Cortex of kidney (tissue), 1 donor: ENCODE measurements around the gene KRT76.

Experiments
- DNase-seq: peaks from one replicate; lab custom pipeline; 2025; lab: John Stamatoyannopoulos, UW

Gene KRT76

DNA sequence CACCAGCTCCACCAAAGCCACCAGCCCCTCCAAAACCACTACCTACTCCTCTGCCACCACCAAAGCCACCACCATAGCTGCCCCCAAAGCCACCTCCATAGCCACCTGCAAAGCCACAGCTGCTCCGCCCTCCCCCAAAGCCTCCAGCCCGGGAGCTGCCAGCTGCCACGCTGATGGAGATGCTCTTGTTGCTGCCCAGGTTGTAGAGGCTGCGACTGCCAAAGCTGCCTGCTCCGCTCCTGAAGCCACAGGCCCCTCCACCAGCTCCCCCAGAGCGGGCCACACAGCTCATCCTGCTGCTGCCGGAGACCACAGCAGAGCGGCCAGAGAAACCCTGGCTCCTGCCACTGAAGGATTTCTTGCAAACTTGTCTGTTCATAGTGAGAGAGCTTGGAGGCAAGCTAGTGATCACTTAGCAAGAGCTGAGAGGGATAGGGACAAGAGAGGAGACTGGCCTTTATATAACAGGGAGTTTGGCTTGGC is at the start of gene KRT76:
KRT76 (minus strand) TSS at position 433 of the 483 bp plus-strand sequence; CDS start at position 379, 54 bp downstream.
- no peak for DNase-seq

GRCh38 chr12:52825961-52826360 is 48.8 kb upstream of the KRT76 start:
- no peak for DNase-seq

DNA sequence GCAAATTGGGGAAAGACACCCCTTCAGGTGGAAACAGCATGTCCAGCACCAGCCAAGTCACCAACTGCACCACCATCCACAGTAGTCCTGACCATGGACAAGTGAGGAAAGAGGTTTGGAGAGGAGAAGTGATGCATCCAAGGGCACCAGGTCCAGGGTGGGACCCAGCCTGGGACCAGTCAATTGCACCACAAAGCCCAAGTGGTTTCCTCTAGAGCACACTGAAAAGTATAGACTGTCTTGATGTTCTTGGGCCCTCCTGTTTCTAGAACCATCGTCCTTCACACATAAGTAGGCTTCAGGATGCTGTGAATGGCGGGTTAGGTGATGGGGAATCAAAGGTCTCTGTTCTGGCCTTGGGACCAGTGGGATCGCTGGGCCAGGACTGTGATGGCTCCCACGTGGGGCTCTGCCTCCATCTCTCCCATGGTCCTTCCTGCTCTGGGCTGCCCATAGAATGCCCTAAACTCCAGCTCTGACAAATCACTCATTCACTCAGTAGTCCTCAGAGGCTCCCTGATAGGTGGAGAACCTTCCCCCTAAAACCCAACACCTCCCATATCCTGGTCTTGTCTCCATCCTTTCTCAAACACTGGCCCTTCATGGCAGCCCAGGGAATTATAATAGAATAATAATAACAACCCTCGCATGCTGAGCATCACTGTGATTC is 47.7 kb upstream of the KRT76 start:
- DNase-seq: no peak

- no peak for DNase-seq
Measured at GRCh38 chr12:52823761-52824450, 46.8 kb upstream of the KRT76 start.

DNA sequence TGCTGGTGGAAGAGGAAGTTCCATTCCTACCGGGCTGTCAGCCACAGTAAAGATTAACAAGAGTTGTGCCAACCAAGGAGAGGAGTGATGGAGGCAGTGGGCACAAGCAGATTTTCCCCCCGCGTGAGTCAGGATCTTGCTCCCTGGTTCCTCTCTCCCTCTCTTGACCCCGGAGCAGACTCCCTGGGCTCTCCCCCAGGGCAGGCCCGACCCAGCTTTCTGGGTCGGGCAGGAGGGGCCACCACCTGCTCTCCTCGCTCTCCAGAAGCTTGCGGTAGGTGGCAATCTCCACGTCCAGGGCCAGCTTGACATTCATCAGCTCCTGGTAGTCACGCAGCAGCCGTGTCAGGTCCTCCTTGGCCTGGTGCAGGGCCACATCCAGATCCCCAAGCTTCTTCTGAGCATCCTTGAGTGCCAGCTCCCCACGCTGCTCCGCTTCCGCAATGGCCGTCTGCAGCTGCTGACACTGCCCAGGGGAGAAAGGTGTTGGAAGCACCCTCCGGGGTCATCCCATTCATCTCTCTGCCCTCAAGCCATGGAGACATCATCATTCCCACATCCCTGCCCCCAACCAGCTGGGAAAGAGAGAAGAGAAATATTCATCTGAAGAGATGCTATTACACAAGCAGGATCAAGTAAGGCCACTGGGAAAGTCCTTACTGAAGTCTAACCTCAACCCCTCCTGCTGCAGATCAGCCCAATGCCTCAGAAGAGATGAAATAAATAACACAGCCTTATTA is 45.8 kb upstream of the KRT76 start:
- no peak for DNase-seq

- DNase-seq: no peak
Measured at GRCh38 chr12:52821826-52822660, 44.9 kb upstream of the KRT76 start.

- DNase-seq: no peak
Measured at GRCh38 chr12:52821071-52821730, 44.1 kb upstream of the KRT76 start.

DNA sequence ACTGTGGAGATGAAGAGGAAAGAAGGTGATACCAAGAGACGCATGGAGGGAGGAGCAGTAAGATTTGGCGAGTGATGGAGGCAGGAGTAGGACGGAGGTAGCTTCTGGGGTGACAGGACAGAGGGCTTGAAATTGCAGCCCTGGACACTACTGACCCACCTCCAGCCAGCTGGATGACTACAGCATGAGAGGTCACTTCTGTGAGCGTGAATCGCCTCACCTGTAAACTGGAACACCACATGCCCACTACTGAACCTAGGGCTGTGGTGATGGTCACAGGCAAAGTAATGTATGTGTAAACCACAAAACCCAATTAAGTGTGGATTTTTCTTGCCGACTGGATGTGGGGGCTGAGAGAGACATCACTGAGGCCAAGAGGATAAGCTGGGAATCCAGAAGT is 43.4 kb upstream of the KRT76 start:
- DNase-seq: no peak

DNA sequence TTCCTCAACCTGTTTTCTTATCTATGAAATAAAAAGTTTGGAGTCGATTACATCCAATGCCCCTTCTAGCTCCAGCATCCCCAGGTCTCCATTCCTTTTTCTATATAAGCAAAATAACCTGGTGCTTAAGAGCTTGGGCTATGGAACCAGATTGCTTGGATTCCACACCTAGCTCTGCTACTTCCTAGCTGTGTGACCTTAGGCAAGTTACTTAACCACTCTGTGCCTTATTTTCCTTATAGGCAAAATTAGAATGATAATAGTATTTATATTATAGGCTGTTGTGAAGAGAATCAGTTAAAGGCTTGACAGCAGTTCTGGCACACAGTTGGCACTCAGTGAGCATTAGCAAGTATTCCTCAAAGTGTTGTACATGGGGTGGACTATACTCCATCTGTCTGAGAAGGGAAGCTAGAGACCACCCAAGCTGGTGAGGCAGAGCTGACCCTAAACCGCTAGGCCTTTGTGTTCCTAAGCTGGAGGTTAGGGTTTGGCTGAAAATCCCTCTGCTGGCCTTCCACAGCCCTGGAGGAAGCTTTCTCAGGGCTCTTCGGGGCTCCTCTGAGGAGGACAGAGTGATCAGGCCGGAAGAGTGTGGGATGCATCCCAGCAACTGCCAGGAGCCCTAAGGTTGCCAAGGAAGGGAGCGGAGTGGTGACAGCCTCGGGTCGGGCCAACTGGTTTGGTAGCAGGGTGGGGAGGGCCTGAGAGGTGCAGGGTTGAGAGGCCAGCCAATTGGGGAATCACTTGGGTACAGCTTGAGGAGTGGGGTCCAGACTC is 42.8 kb upstream of the KRT76 start:
- DNase-seq: no peak

DNA sequence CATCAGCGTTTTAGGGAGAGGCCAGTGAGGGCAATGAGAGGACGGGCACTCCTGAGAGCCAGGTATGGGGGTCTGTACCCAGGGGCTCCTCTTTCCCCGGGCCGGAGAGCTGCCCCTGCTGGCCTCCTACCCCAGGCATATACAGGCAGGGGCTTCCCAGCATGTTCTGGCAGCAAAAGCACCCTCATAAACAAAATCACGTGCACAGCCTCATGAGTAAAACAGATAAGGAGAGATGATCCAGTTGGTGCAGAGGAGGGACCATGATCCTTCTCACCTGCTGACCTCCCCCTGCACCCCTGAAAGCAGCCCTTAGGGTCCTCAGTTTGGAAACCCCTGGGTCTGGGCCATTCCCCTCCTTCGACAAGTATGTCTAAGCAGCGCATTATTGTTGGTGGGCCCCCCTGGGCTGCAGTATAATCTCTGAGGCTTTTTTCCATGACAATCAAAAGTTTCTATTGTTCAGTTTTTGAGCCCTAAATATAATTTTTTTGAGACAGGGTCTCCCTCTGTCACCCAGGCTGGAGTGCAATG is 41.8 kb upstream of the KRT76 start:
- no peak for DNase-seq

GRCh38 chr12:52818388-52818787 is 41.2 kb upstream of the KRT76 start:
- DNase-seq: no peak

- DNase-seq: no peak
Measured at GRCh38 chr12:52817699-52818238, 40.6 kb upstream of the KRT76 start.

- no peak for DNase-seq
Measured at GRCh38 chr12:52817003-52817698, 40.0 kb upstream of the KRT76 start.

- DNase-seq: no peak
Measured at GRCh38 chr12:52815676-52816588, 38.8 kb upstream of the KRT76 start.

DNA sequence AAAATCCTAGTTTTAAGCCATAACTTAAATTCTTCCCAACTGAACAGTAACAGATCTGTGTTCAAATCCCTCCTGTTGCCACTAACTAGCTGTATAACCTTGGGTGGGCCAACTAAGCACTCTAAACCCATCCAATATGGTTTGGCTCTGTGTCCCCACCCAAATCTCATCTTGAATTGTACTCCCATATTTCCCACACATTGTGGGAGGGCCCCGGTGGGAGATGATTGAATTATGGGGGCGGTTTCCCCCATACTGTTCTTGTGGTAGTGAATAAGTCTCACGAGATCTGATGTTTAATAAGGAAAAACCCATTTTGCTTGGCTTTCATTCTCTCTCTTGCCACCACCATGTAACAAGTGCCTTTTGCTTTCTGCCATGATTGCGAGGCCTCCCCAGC is 38.0 kb upstream of the KRT76 start:
- no peak for DNase-seq

DNA sequence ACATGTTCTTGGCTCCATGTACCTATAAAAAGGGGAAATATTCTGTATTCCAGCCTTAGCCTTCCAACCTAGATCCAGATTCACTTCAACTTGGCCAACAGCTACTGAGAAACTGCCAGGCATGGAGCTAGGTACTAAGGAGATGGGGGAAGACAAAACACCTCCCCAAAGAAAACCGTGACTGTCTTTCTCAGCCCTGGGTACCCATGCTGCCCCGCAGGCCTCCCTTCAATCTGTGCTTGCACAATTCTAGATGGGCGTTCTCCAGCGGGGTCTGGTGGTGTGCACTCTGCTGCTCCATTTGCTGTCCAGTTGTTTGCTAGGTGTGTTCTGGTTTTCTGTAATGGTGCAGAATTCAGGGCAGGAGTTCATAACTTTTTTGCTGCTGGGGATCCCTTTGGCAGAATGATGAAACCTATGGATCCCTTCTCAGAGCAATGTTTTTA is 37.6 kb upstream of the KRT76 start:
- DNase-seq: no peak

GRCh38 chr12:52813885-52814709 is 37.0 kb upstream of the KRT76 start, which contains the start of gene KRT4:
KRT4 (minus strand) TSS chr12:52814116; CDS start chr12:52814058, 58 bp downstream.
- DNase-seq: no peak
